Endothelial cell of umbilical vein (primary cell): ENCODE measurements around the gene ZNF488. TPM values are rescaled to one million over a fixed set of nuclear protein-coding genes. Genes with fewer than 3 reads are reported as not detected.

Experiments used
- BruUV-seq: library from RNA; stranded (reverse); fragments of 400-500 nt; replicated peaks from 2 replicates; lab custom pipeline; 2021; lab: Mats Ljungman, UMichigan
- CTCF ChIA-PET: fragments of 300-600, 350-600 bp; sonication (Branson Sonifier 250); formaldehyde crosslinking; loops from one replicate; lab custom pipeline; 2021; ENCODE audit warnings: antibody characterized with exemption, inconsistent platforms; lab: Charles Lee
- POLR2A ChIA-PET: fragments of 300-600, 350-600 bp; sonication (Branson Sonifier 250); formaldehyde crosslinking; loops from one replicate; lab custom pipeline; 2021; ENCODE audit warnings: antibody characterized with exemption, inconsistent platforms; lab: Charles Lee
- DNase-seq: peaks from one replicate; pipeline ENCODE4 v3.0.0-alpha.2; 2011; ENCODE audit warnings: low read depth, low spot score
- FAIRE-seq: peaks from 2 replicates; lab custom pipeline; 2011; peaks lifted over from hg19 to GRCh38; lab: Jason Lieb, UNC
- H2AFZ ChIP-seq: 2 replicates; pipeline ENCODE4 v1.6.0; 2012; ENCODE audit warnings: low read depth, low read length, control low read depth, inconsistent platforms
- H3K27ac ChIP-seq: 2 replicates; pipeline ENCODE4 v1.5.1; 2011; ENCODE audit warnings: low read depth, mild to moderate bottlenecking, control low read depth, low read length, moderate library complexity; ENCODE audit not compliant: insufficient read depth
- H3K27me3 ChIP-seq, 2 experiments: 2 replicates each; pipeline versions ENCODE4 v1.6.0 to v1.6.1; 2011; ENCODE audit warnings: low read length in 2 of 2, mixed read lengths in 1 of 2; ENCODE audit not compliant: control insufficient read depth in 2 of 2, insufficient read depth in 2 of 2
- H3K36me3 ChIP-seq, 2 experiments: 2 replicates in 1 of 2; 3 replicates in 1 of 2; pipeline ENCODE4 v1.5.1; 2011; ENCODE audit warnings: low read length in 2 of 2, mild to moderate bottlenecking in 1 of 2, moderate library complexity in 1 of 2; ENCODE audit not compliant: control insufficient read depth in 2 of 2, insufficient read depth in 2 of 2; ENCODE audit errors: extremely low read depth in 1 of 2
- H3K4me1 ChIP-seq: 3 replicates; pipeline ENCODE4 v1.5.1; 2011; ENCODE audit warnings: mild to moderate bottlenecking, low read length; ENCODE audit not compliant: control insufficient read depth, insufficient read depth; ENCODE audit errors: extremely low read depth
- H3K4me2 ChIP-seq: 2 replicates; pipeline ENCODE4 v1.6.1; 2011; ENCODE audit warnings: low read length, control low read depth, mixed read lengths; ENCODE audit not compliant: insufficient read depth
- H3K4me3 ChIP-seq, 3 experiments: fragments of 200-600 bp in 1 of 3; sonication (generic), shearing (Covaris generic) in 1 of 3; replicated peaks in 1 of 3; 2 replicates each; pipeline ENCODE4 v1.5.1; 2011 to 2016; ENCODE audit warnings: control low read depth in 3 of 3, low read length in 3 of 3, mild to moderate bottlenecking in 2 of 3, inconsistent platforms in 1 of 3, low read depth in 1 of 3, moderate library complexity in 1 of 3; ENCODE audit not compliant: insufficient read depth in 1 of 3
- H3K79me2 ChIP-seq: 2 replicates; pipeline ENCODE4 v1.6.0; 2012; ENCODE audit warnings: low read length, inconsistent platforms; ENCODE audit not compliant: control insufficient read depth, insufficient read depth
- H3K9ac ChIP-seq: replicated peaks from 2 replicates; pipeline ENCODE3; 2011; ENCODE audit warnings: low read length, control low read depth; ENCODE audit not compliant: insufficient read depth; ENCODE audit errors: extremely low read depth
- H3K9me1 ChIP-seq: replicated peaks from 3 replicates; pipeline ENCODE4 v1.6.0; 2011; ENCODE audit warnings: mild to moderate bottlenecking, low read length; ENCODE audit not compliant: control insufficient read depth, insufficient read depth; ENCODE audit errors: extremely low read depth
- H3K9me3 ChIP-seq: replicated peaks from 2 replicates; pipeline ENCODE4 v1.5.1; 2012; ENCODE audit warnings: low read length, inconsistent platforms; ENCODE audit not compliant: control insufficient read depth, insufficient read depth
- H4K20me1 ChIP-seq: replicated peaks from 2 replicates; pipeline ENCODE3; 2011; ENCODE audit warnings: mild to moderate bottlenecking, low read length; ENCODE audit not compliant: control insufficient read depth, insufficient read depth; ENCODE audit errors: extremely low read depth
- CTCF ChIP-seq, 2 donors: IDR thresholded peaks; 1 replicate in 1 of 2; 2 replicates in 1 of 2; pipeline ENCODE4 v1.5.1; 2011; ENCODE audit warnings: low read length in 2 of 2, mild to moderate bottlenecking in 2 of 2, moderate library complexity in 2 of 2, control low read depth in 1 of 2, inconsistent platforms in 1 of 2, low read depth in 1 of 2; ENCODE audit not compliant: insufficient read depth in 1 of 2; ENCODE audit errors: extremely low read depth in 1 of 2
- EZH2 ChIP-seq: IDR thresholded peaks from 2 replicates; pipeline ENCODE4 v1.6.1; 2012; ENCODE audit warnings: borderline replicate concordance, low read depth, mild to moderate bottlenecking, moderate library complexity, low read length, inconsistent platforms; ENCODE audit not compliant: severe bottlenecking
- FOS ChIP-seq: IDR thresholded peaks from 2 replicates; pipeline ENCODE4 v1.6.1; 2011; ENCODE audit warnings: mild to moderate bottlenecking, low read length, moderate library complexity, borderline replicate concordance; ENCODE audit not compliant: insufficient read depth
- GATA2 ChIP-seq: IDR thresholded peaks from 2 replicates; pipeline ENCODE4 v1.7.0; 2011; ENCODE audit warnings: low read depth, mild to moderate bottlenecking, moderate library complexity, mixed read lengths, low read length; ENCODE audit not compliant: insufficient read length, insufficient read depth
- JUN ChIP-seq: IDR thresholded peaks from 2 replicates; pipeline ENCODE4 v1.6.1; 2011; ENCODE audit warnings: borderline replicate concordance, low read depth; ENCODE audit not compliant: insufficient read length, insufficient read depth
- MAX ChIP-seq: IDR thresholded peaks from 2 replicates; pipeline ENCODE4 v1.6.1; 2011; ENCODE audit not compliant: insufficient read depth, insufficient read length
- MYC ChIP-seq: IDR thresholded peaks from one replicate; pipeline ENCODE4 v1.6.1; 2011; ENCODE audit warnings: mild to moderate bottlenecking, low read depth, low read length
- POLR2A ChIP-seq: IDR thresholded peaks from 2 replicates; pipeline ENCODE4 v1.6.1; 2012; ENCODE audit warnings: low read depth, mild to moderate bottlenecking, control low read depth, low read length
- POLR2AphosphoS5 ChIP-seq: IDR thresholded peaks from 2 replicates; pipeline ENCODE4 v1.6.1; 2012; ENCODE audit warnings: low read depth, mild to moderate bottlenecking, control low read depth, low read length, moderate library complexity; ENCODE audit not compliant: insufficient read depth
- dilution Hi-C: fragments of 300-500 bp; cut with MboI; formaldehyde crosslinking; loops from one replicate; pipeline ENCODE4 v1.15.0; 2019; ENCODE audit warnings: low sequenced_read_pairs; ENCODE audit not compliant: extremely low pct_ligation_motif_present
- intact Hi-C: fragments of 100-400 bp; cut with micrococcal nuclease; formaldehyde crosslinking; loops from one replicate; pipeline ENCODE4 v1.10.0; 2022
- polyA plus RNA-seq, 4 experiments: library from polyadenylated mRNA; depleted of rRNA in 3 of 4; stranded (reverse) in 3 of 4; unstranded in 1 of 4; fragments of >200 nt; gene quantifications; 2 replicates each; pipeline versions ENCODE4 v1.2.1 to v1.2.3, GENCODE V29; 2011 to 2012; ENCODE audit warnings: missing spikeins in 1 of 4
- total RNA-seq: library from RNA; stranded (reverse); gene quantifications from 2 replicates; pipeline ENCODE4 v1.2.3, GENCODE V29; 2021

The ZNF488 gene
- total and polyA plus RNA-seq, 2 donors (not counting 3 experiments of a cell fraction or from before 2014, with no cell fraction given): 0.21 to 0.38 TPM

GRCh38 chr10:47413531-47414226 lies 29.6 kb upstream of the ZNF488 start:
- no peaks in the 10 kb centered on the region for H3K36me3 ChIP-seq
- H3K9ac ChIP-seq: no peak overlapping the region
- intact Hi-C loops: loop anchor here (1.0 kb wide), 1 partner anchor 29 kb away; the partner anchor contains the start of gene ZNF488
- peak overlapping the region; percentile 60 for H3K27ac ChIP-seq
- ChIA-PET CTCF (no interaction called here), POLR2A (no interaction called here)
- DNase-seq: peak; percentile 20
- no peak for TF ChIP-seq GATA2
- no peak for TF ChIP-seq JUN
- no peak for TF ChIP-seq MAX
- TF ChIP-seq POLR2AphosphoS5: no peak
- no peak for TF ChIP-seq CTCF (IDR thresholded peaks at IDR 0.05; ENCODE audit: extremely low read depth in 1 of 2, insufficient read depth in 1 of 2, low read depth in 1 of 2, low read length in 2 of 2)
- no peak for TF ChIP-seq FOS
- TF ChIP-seq POLR2A: no peak
- TF ChIP-seq MYC: no peak
- TF ChIP-seq EZH2: no peak
- H3K9me1 ChIP-seq: no peaks in the 10 kb centered on the region
- peaks cover 15% of the 10 kb centered on the region for H3K4me1 ChIP-seq
- no peak for FAIRE-seq
- no TSS peak for BruUV-seq
- peak overlapping the region; percentile 27 for H3K4me2 ChIP-seq
- no peaks in the 10 kb centered on the region for H3K79me2 ChIP-seq
- no peaks in the 10 kb centered on the region for H4K20me1 ChIP-seq
- H3K27me3 ChIP-seq: no peaks in the 10 kb centered on the region
- dilution Hi-C loops: no loop called here
- H3K4me3 ChIP-seq: no peak overlapping the region
- H3K9me3 ChIP-seq: no peaks in the 10 kb centered on the region
- peak overlapping the region; percentile 25 for H2AFZ ChIP-seq
